PC-9 (cell line): Measurements from ENCODE around the gene PGP. TPM values are rescaled to one million over a fixed set of nuclear protein-coding genes. Genes with fewer than 3 reads are reported as not detected.

Experiments used
- BruUV-seq: library from RNA; stranded (reverse); fragments of 400-500 nt; replicated peaks from 2 replicates; lab custom pipeline; 2021; lab: Mats Ljungman, UMichigan
- CTCF ChIA-PET: fragments of 300-600 bp; sonication (Branson Sonifier 250); formaldehyde crosslinking; loops from one replicate; lab custom pipeline; 2022; ENCODE audit warnings: antibody characterized with exemption; lab: Charles Lee
- POLR2A ChIA-PET: fragments of 300-600 bp; sonication (Branson Sonifier 250); formaldehyde crosslinking; loops from one replicate; lab custom pipeline; 2022; ENCODE audit warnings: antibody characterized with exemption; ENCODE audit not compliant: unreplicated experiment; lab: Charles Lee
- DNase-seq, 2 experiments: peaks; one replicate each; pipeline versions ENCODE4 v3.0.0 to v3.0.0-alpha.2; 2015 to 2022; ENCODE audit warnings: mixed read lengths in 1 of 2
- H2AFZ ChIP-seq: fragments of 200-600 bp; sonication (generic); 2 replicates; pipeline ENCODE4 v1.8.1; 2017; ENCODE audit warnings: antibody characterized with exemption
- H3F3A ChIP-seq: fragments of 200-600 bp; sonication (generic); 2 replicates; pipeline ENCODE4 v1.8.1; 2017; ENCODE audit warnings: antibody characterized with exemption, mild to moderate bottlenecking, low read depth; ENCODE audit not compliant: insufficient read depth
- H3K27ac ChIP-seq: fragments of 200-600 bp; sonication (generic); 2 replicates; pipeline ENCODE4 v1.6.1; 2016; ENCODE audit warnings: mixed run types
- H3K27me3 ChIP-seq: fragments of 200-600 bp; sonication (generic); 2 replicates; pipeline ENCODE4 v1.6.1; 2016; ENCODE audit warnings: low read depth, mixed run types; ENCODE audit not compliant: insufficient read depth
- H3K36me3 ChIP-seq: fragments of 200-600 bp; sonication (generic); 2 replicates; pipeline ENCODE4 v1.6.1; 2016; ENCODE audit warnings: low read depth, mixed run types
- H3K4me1 ChIP-seq: fragments of 200-600 bp; sonication (generic); replicated peaks from 2 replicates; pipeline ENCODE4 v1.6.1; 2016; ENCODE audit warnings: mixed run types; ENCODE audit not compliant: insufficient read depth
- H3K4me2 ChIP-seq: fragments of 200-600 bp; sonication (generic); 2 replicates; pipeline ENCODE4 v1.6.1; 2017; ENCODE audit warnings: mixed run types
- H3K4me3 ChIP-seq: fragments of 200-600 bp; sonication (generic); 2 replicates; pipeline ENCODE4 v1.6.1; 2016; ENCODE audit warnings: mixed run types
- H3K79me2 ChIP-seq: fragments of 200-600 bp; sonication (generic); 2 replicates; pipeline ENCODE4 v1.6.1; 2017; ENCODE audit warnings: low read depth, mixed run types
- H3K9me2 ChIP-seq: fragments of 200-600 bp; sonication (generic); 2 replicates; pipeline ENCODE4 v1.8.1; 2017; ENCODE audit warnings: mild to moderate bottlenecking; ENCODE audit not compliant: insufficient read depth
- H3K9me3 ChIP-seq: fragments of 200-600 bp; sonication (generic); 2 replicates; pipeline ENCODE4 v1.8.1; 2016; ENCODE audit warnings: low read depth; ENCODE audit not compliant: insufficient read depth
- H4K20me1 ChIP-seq: fragments of 200-600 bp; sonication (generic); 2 replicates; pipeline ENCODE4 v1.8.1; 2017; ENCODE audit not compliant: insufficient read depth
- CTCF ChIP-seq: fragments of 200-600 bp; sonication (generic); conservative IDR thresholded peaks from 2 replicates; pipeline ENCODE4 v1.6.1; 2017; ENCODE audit warnings: mixed run types, antibody characterized with exemption, mild to moderate bottlenecking, moderate library complexity
- EZH2 ChIP-seq: fragments of 200-600 bp; sonication (generic); IDR thresholded peaks from 2 replicates; pipeline ENCODE4 v1.8.0; 2017; ENCODE audit warnings: antibody characterized with exemption, low read depth
- intact Hi-C: fragments of 100-400 bp; cut with micrococcal nuclease; formaldehyde crosslinking; loops from one replicate; pipeline ENCODE4 v1.10.0; 2022; ENCODE audit not compliant: unreplicated experiment
- total RNA-seq: library from RNA; stranded (reverse); gene quantifications from 2 replicates; pipeline ENCODE4 v1.2.3, GENCODE V29; 2021

The PGP gene
- total RNA-seq, 1 experiment from 2014 or later, result 23.4 TPM

- Histone ChIP-seq H3F3A (no peaks in the 10 kb centered on the region; the same call in 1 of the 2 replicates), H3K4me3 (no peak overlapping the region), H3K79me2 (no peaks in the 10 kb centered on the region), H3K9me2 (no peaks in the 10 kb centered on the region), H3K4me2 (no peak overlapping the region), H3K27me3 (no peaks in the 10 kb centered on the region), H4K20me1 (peaks cover 7% of the 10 kb centered on the region; the same call in 1 of the 2 replicates), H3K9me3 (no peaks in the 10 kb centered on the region), H3K36me3 (no peaks in the 10 kb centered on the region), H2AFZ (no peak overlapping the region), H3K27ac (no peak overlapping the region), H3K4me1 (no peaks in the 10 kb centered on the region)
- TF ChIP-seq EZH2, result no peak
- no peak for TF ChIP-seq CTCF
- intact Hi-C loops, result no loop called here
- ChIA-PET CTCF (no interaction called here), POLR2A (no interaction called here)
- BruUV-seq, result no TSS peak
- no peak for DNase-seq
Observed at GRCh38 chr16:2176047-2176446, 38.6 kb downstream of the PGP start.

- H4K20me1 ChIP-seq, result peaks cover 7% of the 10 kb centered on the region; the same call in 1 of the 2 replicates
- BruUV-seq, result no TSS peak
- no peak overlapping the region for H3K27ac ChIP-seq
- no peak overlapping the region for H3K4me3 ChIP-seq
- CTCF ChIA-PET, result no interaction called here
- H3F3A ChIP-seq, result no peaks in the 10 kb centered on the region; the same call in 1 of the 2 replicates
- no peak overlapping the region for H2AFZ ChIP-seq
- no peak for DNase-seq
- intact Hi-C loops, result no loop called here
- H3K9me3 ChIP-seq, result no peaks in the 10 kb centered on the region
- no peaks in the 10 kb centered on the region for H3K9me2 ChIP-seq
- H3K4me2 ChIP-seq, result no peak overlapping the region
- no peaks in the 10 kb centered on the region for H3K36me3 ChIP-seq
- TF ChIP-seq CTCF, result no peak
- POLR2A ChIA-PET, result no interaction called here
- H3K27me3 ChIP-seq, result no peaks in the 10 kb centered on the region
- H3K79me2 ChIP-seq, result no peaks in the 10 kb centered on the region
- H3K4me1 ChIP-seq, result no peaks in the 10 kb centered on the region
Observed at GRCh38 chr16:2175454-2175853, 39.2 kb downstream of the PGP start.

- H4K20me1 ChIP-seq, result peaks cover 7% of the 10 kb centered on the region; the same call in 1 of the 2 replicates
- H3K79me2 ChIP-seq, result no peaks in the 10 kb centered on the region
- no peaks in the 10 kb centered on the region; the same call in 1 of the 2 replicates for H3F3A ChIP-seq
- ChIA-PET CTCF (no interaction called here), POLR2A (no interaction called here)
- H3K4me1 ChIP-seq, result no peaks in the 10 kb centered on the region
- no peak overlapping the region for H2AFZ ChIP-seq
- no peak overlapping the region for H3K4me3 ChIP-seq
- no TSS peak for BruUV-seq
- no peaks in the 10 kb centered on the region for H3K27me3 ChIP-seq
- no peaks in the 10 kb centered on the region for H3K9me2 ChIP-seq
- H3K4me2 ChIP-seq, result no peak overlapping the region
- no peaks in the 10 kb centered on the region for H3K9me3 ChIP-seq
- H3K27ac ChIP-seq, result no peak overlapping the region
- DNase-seq, result no peak
- TF ChIP-seq EZH2, result no peak
- TF ChIP-seq CTCF, result no peak
- intact Hi-C loops, result no loop called here
- H3K36me3 ChIP-seq, result no peaks in the 10 kb centered on the region
Observed at GRCh38 chr16:2174396-2175131, 40.1 kb downstream of the PGP start.
